ENCODE data around the gene ZNF281.

DNA sequence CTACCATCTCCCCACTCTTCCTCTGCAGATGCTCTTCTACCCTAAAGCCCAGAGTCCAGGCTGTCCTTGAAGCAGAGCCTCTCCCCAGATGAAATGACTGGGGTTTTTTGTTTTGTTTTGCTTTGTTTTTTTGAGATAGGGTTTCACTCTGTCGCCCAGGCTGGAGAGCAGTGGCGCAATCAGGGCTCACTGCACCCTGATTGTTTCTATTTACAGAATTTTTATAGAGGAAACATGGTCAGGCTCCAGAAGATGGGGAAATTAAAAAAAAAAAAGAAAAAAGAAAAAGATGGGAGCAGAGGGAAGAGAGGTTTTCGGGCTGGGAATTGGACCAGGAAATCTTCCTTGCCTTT lies 43.7 kb upstream of the ZNF281 start:
- TF ChIP-seq, protein P1, sequence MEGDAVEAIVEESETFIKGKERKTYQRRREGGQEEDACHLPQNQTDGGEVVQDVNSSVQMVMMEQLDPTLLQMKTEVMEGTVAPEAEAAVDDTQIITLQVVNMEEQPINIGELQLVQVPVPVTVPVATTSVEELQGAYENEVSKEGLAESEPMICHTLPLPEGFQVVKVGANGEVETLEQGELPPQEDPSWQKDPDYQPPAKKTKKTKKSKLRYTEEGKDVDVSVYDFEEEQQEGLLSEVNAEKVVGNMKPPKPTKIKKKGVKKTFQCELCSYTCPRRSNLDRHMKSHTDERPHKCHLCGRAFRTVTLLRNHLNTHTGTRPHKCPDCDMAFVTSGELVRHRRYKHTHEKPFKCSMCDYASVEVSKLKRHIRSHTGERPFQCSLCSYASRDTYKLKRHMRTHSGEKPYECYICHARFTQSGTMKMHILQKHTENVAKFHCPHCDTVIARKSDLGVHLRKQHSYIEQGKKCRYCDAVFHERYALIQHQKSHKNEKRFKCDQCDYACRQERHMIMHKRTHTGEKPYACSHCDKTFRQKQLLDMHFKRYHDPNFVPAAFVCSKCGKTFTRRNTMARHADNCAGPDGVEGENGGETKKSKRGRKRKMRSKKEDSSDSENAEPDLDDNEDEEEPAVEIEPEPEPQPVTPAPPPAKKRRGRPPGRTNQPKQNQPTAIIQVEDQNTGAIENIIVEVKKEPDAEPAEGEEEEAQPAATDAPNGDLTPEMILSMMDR (IDR thresholded peaks at IDR 0.05 in 8 of 11, conservative IDR thresholded peaks at IDR 0.05 in 3 of 11) = no peak
- TF ChIP-seq POLR2AphosphoS5 (IDR thresholded peaks at IDR 0.05) = no peak

Measured in spleen (tissue), 7 donors.